ENCODE data around the gene CDY2B. TPM values are rescaled to one million over a fixed set of nuclear protein-coding genes. Genes with fewer than 3 reads are reported as not detected.

The CDY2B gene
- not detected in 2 replicates for total RNA-seq

DNA sequence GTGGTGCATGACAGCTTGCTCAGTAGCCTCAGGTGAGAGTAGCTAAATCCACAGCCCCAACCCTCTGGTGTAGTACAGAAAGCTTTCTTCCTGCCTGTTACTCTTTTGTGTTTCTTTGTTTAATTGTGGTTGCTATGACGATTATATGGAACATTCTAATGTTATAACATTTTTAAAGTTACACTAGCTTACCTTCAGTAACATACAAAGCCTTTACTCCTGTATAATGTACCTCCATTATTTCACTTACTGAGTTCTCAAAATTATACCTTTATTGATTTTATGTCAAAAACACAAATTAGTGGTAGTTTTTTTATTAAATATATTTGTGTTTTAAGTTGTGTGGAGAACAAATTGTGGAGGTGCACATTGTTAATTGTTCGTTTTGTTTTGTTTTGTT, at the start of gene CDY2B:
CDY2B (minus strand) TSS at position 101 of the 400 bp plus-strand sequence. CDS start 328 bp downstream, outside the sequence.

Other genes with a start within 250 kb of the CDY2B start
- not detected in 2 replicates for gene CDY2A, start 145.6 kb upstream of the CDY2B start, total RNA-seq

Data from smooth muscle cell of the umbilical artery (primary cell).